HFFc6 (cell line): ENCODE data around the gene SF3A1. TPM values are rescaled to one million over a fixed set of nuclear protein-coding genes. Genes with fewer than 3 reads are reported as not detected.

Experiments
- DNase-seq: peaks from one replicate; pipeline ENCODE4 v3.0.0-alpha.2; 2018
- H3K27ac Mint-ChIP-seq: 2 replicates; pipeline ENCODE4 v1.8.0; 2020; ENCODE audit warnings: mild to moderate bottlenecking, mixed read lengths
- H3K27me3 Mint-ChIP-seq: 2 replicates; pipeline ENCODE4 v1.8.0; 2021; ENCODE audit warnings: mild to moderate bottlenecking, moderate library complexity, mixed read lengths; ENCODE audit not compliant: insufficient read depth
- H3K36me3 Mint-ChIP-seq: 2 replicates; pipeline ENCODE4 v1.8.0; 2021; ENCODE audit warnings: low read depth, mixed read lengths
- H3K4me1 Mint-ChIP-seq: 2 replicates; pipeline ENCODE4 v1.8.0; 2020; ENCODE audit warnings: low read depth, mixed read lengths
- H3K4me3 Mint-ChIP-seq: 2 replicates; pipeline ENCODE4 v1.8.0; 2020; ENCODE audit warnings: mild to moderate bottlenecking, moderate library complexity, mixed read lengths
- H3K9me3 Mint-ChIP-seq: 2 replicates; pipeline ENCODE4 v1.8.0; 2020; ENCODE audit warnings: mild to moderate bottlenecking, mixed read lengths
- CTCF ChIP-seq: fragments of 200-600 bp; sonication (generic); IDR thresholded peaks from 2 replicates; pipeline ENCODE4 v1.5.0; 2021; ENCODE audit warnings: antibody characterized with exemption, mild to moderate bottlenecking
- total RNA-seq, 6 experiments: library from RNA; stranded (reverse); fragmentation: NEBNext Ultra II Directional; extraction: Animal tissue kit (Norgen Biotek cat#: 25700); gene quantifications; 2 replicates in 1 of 6; 3 replicates in 5 of 6; pipeline ENCODE4 v1.2.3, GENCODE V29; 2021

The SF3A1 gene
- total RNA-seq, 6 experiments from 2014 or later, result 166 to 197 (median 181) TPM

- H3K27me3 Mint-ChIP-seq, result no peaks in the 10 kb centered on the region
- peaks cover 50% of the 10 kb centered on the region for H3K36me3 Mint-ChIP-seq
- no peak overlapping the region for H3K4me3 Mint-ChIP-seq
- no peak for DNase-seq
- H3K9me3 Mint-ChIP-seq, result no peaks in the 10 kb centered on the region
- no peaks in the 10 kb centered on the region for H3K4me1 Mint-ChIP-seq
- H3K27ac Mint-ChIP-seq, result no peak overlapping the region
- TF ChIP-seq CTCF, result no peak
These were observed 19.8 kb downstream of the SF3A1 start for GRCh38 chr22:30336752-30337460.

GRCh38 chr22:30335236-30335635, 21.5 kb downstream of the SF3A1 start:
- no peak for TF ChIP-seq CTCF
- no peak for DNase-seq
- Mint-ChIP-seq H3K4me3 (no peak overlapping the region), H3K4me1 (peaks cover 11% of the 10 kb centered on the region), H3K27me3 (no peaks in the 10 kb centered on the region; the same call in 1 of the 2 replicates), H3K9me3 (no peaks in the 10 kb centered on the region), H3K27ac (no peak overlapping the region), H3K36me3 (peaks cover 47% of the 10 kb centered on the region)

DNA sequence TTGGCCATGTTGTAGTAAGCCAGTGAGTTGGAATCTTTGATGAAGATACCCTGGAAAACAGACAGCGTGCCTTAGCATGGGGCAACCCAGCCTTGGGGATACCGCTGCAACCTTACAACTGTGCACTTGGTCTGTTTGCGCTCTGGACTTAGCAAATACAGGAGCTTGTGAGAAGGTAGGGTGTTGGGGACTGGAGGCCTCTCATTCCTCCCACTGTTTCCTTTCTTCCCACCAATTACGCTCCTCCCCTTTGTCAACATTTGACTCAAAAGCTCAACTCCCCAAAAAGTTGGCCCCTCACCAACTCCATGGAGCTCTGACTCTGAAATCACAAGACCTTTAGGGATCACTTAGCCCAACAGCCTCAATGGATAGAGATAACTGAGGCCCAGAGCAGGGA, 22.0 kb downstream of the SF3A1 start:
- Mint-ChIP-seq H3K4me1 (peaks cover 12% of the 10 kb centered on the region), H3K36me3 (peaks cover 42% of the 10 kb centered on the region), H3K9me3 (no peaks in the 10 kb centered on the region), H3K27me3 (no peaks in the 10 kb centered on the region; the same call in 1 of the 2 replicates), H3K27ac (no peak overlapping the region), H3K4me3 (no peak overlapping the region)
- no peak for TF ChIP-seq CTCF
- DNase-seq, result no peak

DNA sequence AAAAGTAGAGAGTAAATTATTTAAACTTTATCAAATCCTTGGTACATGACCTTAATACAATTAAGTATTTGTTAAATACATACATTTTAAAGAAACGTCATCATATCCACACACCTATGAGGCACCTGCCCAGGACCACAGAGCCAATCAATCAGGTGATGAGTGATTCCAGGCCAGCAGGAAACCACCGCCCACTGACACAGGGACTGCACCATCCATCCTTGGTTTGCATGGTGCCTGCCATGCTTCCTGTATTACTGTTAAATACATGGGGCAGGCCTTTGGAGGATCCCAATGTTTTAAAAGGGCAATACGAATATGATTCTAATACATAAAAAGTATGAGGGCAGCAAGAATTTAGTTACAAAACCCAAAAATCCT, 23.0 kb downstream of the SF3A1 start:
- no peak overlapping the region for H3K4me3 Mint-ChIP-seq
- no peak for TF ChIP-seq CTCF
- no peak overlapping the region for H3K27ac Mint-ChIP-seq
- peaks cover 15% of the 10 kb centered on the region for H3K4me1 Mint-ChIP-seq
- no peak for DNase-seq
- peaks cover 37% of the 10 kb centered on the region for H3K36me3 Mint-ChIP-seq
- no peaks in the 10 kb centered on the region; the same call in 1 of the 2 replicates for H3K27me3 Mint-ChIP-seq
- H3K9me3 Mint-ChIP-seq, result no peaks in the 10 kb centered on the region

GRCh38 chr22:30332994-30333706, 23.5 kb downstream of the SF3A1 start:
- Mint-ChIP-seq H3K4me3 (no peak overlapping the region), H3K36me3 (peaks cover 36% of the 10 kb centered on the region), H3K4me1 (peaks cover 20% of the 10 kb centered on the region), H3K27me3 (no peaks in the 10 kb centered on the region; the same call in 1 of the 2 replicates), H3K9me3 (no peaks in the 10 kb centered on the region), H3K27ac (no peak overlapping the region)
- DNase-seq, result no peak
- TF ChIP-seq CTCF, result no peak
